ENCODE measurements around the gene MTAP.

The MTAP gene

GRCh38 chr9:21813575-21814473, 11.4 kb downstream of the MTAP start (continued):
- TF ChIP-seq ZNF692 (tag by site-specific recombination; IDR thresholded peaks at IDR 0.05) = 0 out of 2 replicates have a peak, but pooled peaks have one; percentile 32
- TF ChIP-seq ZNF621 (tag by site-specific recombination; IDR thresholded peaks at IDR 0.05) = no peak
- TF ChIP-seq ZNF398 (tag by site-specific recombination; IDR thresholded peaks at IDR 0.05) = no peak
- peak; percentile 86 for TF ChIP-seq ZNF654 (tag by site-specific recombination; IDR thresholded peaks at IDR 0.05; ENCODE audit: low read depth)
- TF ChIP-seq ZBTB10 (tag by site-specific recombination; IDR thresholded peaks at IDR 0.05) = no peak
- no peak for TF ChIP-seq ZNF155 (tag by site-specific recombination; IDR thresholded peaks at IDR 0.05)
- TF ChIP-seq ZBTB26 (tag by site-specific recombination; optimal IDR thresholded peaks at IDR 0.05) = no peak
- no peak for TF ChIP-seq ZNF426 (tag by site-specific recombination; IDR thresholded peaks at IDR 0.05)
- TF ChIP-seq ZNF138 (tag by site-specific recombination; IDR thresholded peaks at IDR 0.05; ENCODE audit: borderline replicate concordance) = no peak
- no peak for TF ChIP-seq ZBTB20 (tag by site-specific recombination; IDR thresholded peaks at IDR 0.05)
- TF ChIP-seq ZNF473 (tag by site-specific recombination; IDR thresholded peaks at IDR 0.05) = no peak
- TF ChIP-seq GFI1B (tag by site-specific recombination; IDR thresholded peaks at IDR 0.05) = no peak
- no peak for TF ChIP-seq ZNF302 (tag by site-specific recombination; IDR thresholded peaks at IDR 0.05; ENCODE audit: low read depth)
- no peak for TF ChIP-seq SP3 (tag by site-specific recombination; IDR thresholded peaks at IDR 0.05)
- TF ChIP-seq KLF17 (tag by site-specific recombination; IDR thresholded peaks at IDR 0.05) = no peak
- no peak for TF ChIP-seq KLF1 (tag by site-specific recombination; IDR thresholded peaks at IDR 0.05)
- TF ChIP-seq ZNF660 (tag by site-specific recombination; IDR thresholded peaks at IDR 0.05) = 0 out of 2 replicates have a peak, but pooled peaks have one; percentile 39
- TF ChIP-seq ZSCAN30 (tag by site-specific recombination; IDR thresholded peaks at IDR 0.05) = 0 out of 2 replicates have a peak, but pooled peaks have one; percentile 21
- no peak for TF ChIP-seq INSM2 (tag by site-specific recombination; IDR thresholded peaks at IDR 0.05)
- TF ChIP-seq ZNF664 (tag by site-specific recombination; IDR thresholded peaks at IDR 0.05) = no peak
- TF ChIP-seq ZNF571 (tag by site-specific recombination; IDR thresholded peaks at IDR 0.05) = no peak
- TF ChIP-seq ZNF223 (tag by site-specific recombination; IDR thresholded peaks at IDR 0.05) = no peak
- no peak for TF ChIP-seq ZNF391 (tag by site-specific recombination; IDR thresholded peaks at IDR 0.05; ENCODE audit: borderline replicate concordance, low read depth)
- TF ChIP-seq KLF8 (tag by site-specific recombination; IDR thresholded peaks at IDR 0.05) = no peak
- TF ChIP-seq ZNF394 (tag by site-specific recombination; IDR thresholded peaks at IDR 0.05; ENCODE audit: borderline replicate concordance) = no peak
- no peak for TF ChIP-seq ZFP69B (tag by site-specific recombination; IDR thresholded peaks at IDR 0.05)
- TF ChIP-seq ZNF133 (tag by site-specific recombination; IDR thresholded peaks at IDR 0.05) = no peak
- no peak for TF ChIP-seq ZBTB17 (tag by site-specific recombination; IDR thresholded peaks at IDR 0.05)
- TF ChIP-seq ZNF221 (tag by site-specific recombination; IDR thresholded peaks at IDR 0.05; ENCODE audit: borderline replicate concordance) = no peak
- TF ChIP-seq ZFP3 (tag by site-specific recombination; IDR thresholded peaks at IDR 0.05; ENCODE audit: low read depth) = no peak
